Stimulated activated CD4-positive, alpha-beta T cell treated with anti-CD3 and anti-CD28 coated beads, Interleukin-1b, Interleukin-23, amount 100 ng/mL, for 4 hours (primary cell): Measurements from ENCODE around the gene GLCCI1.

ENCODE experiments used
- DNase-seq, 2 donors: peaks; one replicate each; pipeline ENCODE4 v3.0.0-alpha.2; 2020; ENCODE audit warnings: low read depth in 2 of 2

The GLCCI1 gene

DNA sequence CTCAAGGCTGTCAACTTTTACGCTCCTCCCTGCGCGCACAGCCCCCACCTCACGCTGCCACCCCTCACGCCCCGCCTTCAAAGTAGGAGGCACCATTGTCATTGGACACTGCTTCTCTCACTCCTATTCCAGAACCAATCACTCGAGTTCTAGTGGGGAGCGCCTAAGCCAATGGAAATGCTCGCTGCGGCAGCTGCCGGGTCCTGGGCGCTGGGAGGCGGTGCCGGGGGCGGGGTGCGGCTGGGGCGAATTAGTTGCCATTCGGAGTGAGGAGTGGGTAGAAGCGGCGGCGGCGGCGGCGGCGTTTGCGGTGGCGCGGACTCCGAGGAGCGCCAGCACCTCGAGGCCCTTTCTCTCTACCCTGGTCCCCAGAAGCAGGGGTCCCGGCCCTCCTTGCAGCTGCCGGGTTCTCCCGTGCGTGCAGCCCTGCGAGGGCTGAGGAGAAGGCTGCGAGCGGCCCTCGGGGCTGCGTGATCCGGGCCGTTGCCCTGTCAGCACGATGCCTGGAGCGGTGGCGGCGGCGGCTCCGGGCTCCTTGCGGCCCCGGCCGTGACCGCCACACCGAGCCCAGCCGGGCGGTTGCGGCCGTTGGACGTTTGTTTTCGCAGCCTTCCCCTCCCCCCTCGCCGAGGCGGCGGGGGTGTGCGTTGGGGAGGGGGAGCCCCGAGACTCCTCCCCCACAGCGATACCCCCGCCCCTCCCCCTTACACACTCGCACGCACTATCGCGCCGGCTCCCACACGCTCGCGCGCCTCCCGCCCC, at the start of gene GLCCI1:
Gene GLCCI1, plus strand, starts transcription at position 253 of the 762 bp plus-strand sequence. CDS start 555 bp downstream, outside the sequence.
- DNase-seq, result peak; percentile 95

DNA sequence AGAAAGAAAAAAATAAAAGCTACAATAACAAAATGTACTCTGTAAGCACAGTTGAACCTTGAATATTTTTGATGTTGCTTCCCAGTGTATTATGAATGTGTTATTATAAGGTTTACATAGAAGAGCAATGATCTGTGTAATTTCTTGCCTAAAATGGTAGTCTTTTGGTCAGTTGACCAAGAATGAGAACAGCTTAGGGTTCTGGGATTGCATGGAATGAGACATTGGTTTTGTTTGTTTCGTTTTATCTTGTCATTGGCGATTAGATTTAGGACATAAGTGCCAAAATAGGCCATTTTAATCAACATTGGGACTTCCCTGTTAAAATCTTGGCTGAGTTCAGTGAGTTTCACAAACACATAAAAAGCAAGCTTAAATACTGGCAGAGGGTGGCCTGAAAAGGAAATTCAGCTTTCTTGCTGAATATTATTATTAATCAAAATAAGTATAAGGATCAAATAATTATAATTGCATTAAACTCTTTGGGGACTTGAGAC, 49.1 kb upstream of the GLCCI1 start:
- DNase-seq, result no peak

DNA sequence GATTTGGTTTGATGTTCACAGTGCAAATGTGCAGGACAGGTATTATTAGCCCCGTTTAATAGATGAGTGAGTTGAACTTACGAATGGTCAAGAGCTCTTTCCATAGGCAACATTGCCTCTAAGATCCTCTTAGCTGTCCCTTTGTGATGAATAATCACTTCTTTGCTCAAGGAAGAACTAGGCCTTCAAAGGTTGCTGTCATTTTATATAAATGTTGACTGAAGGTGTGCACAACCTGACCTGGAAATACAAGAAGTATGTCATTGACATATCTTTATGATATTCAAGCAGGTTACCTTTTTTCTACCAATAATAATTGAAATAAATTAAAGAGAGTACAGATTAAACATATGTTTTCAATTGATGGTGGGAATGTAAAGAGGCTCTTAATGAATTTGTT, 48.5 kb upstream of the GLCCI1 start:
- DNase-seq, result no peak

DNA sequence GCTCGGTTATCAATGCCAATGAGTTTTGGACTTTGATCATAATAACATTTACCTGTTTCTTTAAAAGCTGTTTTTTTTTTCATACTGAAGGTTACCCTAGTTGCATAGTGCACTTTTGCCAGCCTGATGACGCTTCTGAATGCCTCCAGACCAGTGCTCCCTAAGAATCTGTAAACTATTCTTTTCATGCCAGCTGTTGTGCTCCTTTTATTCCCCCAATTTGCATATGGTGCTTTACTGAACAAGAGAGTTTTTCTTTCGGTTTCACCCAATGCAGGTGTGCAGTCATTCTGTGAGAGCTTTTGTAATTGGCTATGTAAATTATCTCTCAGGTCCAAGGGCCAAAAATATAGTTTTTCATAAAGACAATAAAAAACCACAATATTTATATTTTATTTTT, 48.1 kb upstream of the GLCCI1 start:
- DNase-seq, result no peak

DNA sequence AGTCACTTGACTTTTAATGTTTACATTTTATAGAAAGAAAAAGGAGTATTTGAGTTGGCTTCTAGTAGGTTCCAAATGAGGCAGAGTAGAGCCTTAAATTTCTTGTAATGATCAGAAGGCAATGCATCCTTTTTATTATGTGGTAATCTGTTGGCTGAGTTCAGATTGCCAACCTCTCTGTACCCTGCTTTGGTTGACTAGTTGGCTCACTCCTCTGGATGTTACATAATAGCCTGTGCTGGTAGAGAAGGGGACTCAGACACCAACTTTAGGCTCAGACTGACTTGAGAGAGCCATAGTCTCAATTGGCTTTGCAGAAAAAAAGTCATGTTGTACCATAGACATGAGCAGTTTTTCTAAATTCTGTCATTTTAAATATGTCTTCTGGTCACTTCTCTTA, 46.8 kb upstream of the GLCCI1 start:
- no peak for DNase-seq

DNA sequence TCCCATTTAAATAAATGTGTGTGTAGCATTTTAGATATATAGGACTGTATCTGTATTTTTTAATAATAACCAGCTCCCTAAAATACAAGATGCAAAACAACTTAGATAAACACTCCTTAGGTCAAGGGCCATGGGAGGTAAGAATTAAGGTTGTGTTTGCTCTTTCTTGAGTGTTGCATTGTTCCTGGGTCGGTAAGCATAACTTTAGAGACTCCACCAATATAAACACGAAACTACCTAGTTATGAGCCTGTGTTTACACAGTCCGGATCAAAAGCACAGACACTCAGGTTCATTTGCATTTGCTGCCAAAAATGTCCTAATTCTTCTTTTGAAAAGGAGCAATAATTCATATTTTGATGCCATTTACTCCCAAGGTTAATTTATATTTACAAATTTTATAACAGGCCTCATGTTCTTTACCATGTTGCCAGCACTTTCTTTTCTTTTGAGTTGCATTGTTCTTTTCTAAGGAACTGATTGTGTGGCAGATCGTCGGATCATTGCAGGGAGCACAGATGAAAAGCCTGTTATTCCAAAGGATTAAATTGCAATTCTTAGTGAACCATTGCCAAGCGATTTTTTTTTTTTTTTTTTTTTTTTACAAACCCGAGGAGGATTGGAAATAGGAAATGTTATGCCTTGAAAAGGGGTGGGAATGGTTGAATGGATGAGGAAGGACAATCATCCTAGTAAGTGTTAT, 45.8 kb upstream of the GLCCI1 start:
- DNase-seq, result no peak

DNA sequence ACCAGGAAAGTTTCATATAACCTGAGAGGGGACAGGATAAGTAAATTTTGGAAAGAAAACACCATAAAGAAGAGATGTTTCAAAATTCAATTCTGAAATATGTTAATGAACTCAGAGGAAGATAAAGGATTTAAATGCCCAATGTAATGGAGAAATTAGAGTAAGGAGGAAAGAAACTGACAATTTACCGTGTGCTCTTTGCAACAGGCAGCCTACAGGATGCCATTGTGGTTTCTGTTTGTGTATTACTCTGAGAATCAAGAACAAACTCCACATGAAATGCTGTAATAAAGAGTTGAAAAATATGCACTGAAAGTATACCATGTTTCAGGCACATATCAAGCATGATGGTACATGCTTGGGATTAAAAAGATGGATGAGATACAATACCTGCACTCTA, 44.8 kb upstream of the GLCCI1 start:
- no peak for DNase-seq

DNA sequence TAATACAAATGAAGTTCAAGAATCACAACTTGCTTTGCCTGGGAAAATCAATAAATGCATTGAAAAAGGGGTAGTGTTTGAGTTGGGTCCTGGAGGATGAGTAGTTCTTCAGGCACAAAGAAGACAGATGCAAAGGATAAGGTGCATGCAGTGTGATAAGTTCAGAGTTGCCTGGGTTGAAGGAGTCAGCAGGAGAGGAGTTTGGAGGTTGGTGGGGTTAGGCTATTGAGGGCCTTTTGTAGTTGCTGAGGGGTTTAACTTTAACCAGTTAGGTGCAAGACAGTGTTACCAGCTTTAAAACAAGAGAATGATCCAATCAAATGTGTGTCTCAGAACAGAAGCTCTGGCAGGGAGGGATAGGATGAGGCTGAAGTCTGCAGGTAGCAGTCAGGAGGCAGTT, 44.3 kb upstream of the GLCCI1 start:
- DNase-seq, result no peak

DNA sequence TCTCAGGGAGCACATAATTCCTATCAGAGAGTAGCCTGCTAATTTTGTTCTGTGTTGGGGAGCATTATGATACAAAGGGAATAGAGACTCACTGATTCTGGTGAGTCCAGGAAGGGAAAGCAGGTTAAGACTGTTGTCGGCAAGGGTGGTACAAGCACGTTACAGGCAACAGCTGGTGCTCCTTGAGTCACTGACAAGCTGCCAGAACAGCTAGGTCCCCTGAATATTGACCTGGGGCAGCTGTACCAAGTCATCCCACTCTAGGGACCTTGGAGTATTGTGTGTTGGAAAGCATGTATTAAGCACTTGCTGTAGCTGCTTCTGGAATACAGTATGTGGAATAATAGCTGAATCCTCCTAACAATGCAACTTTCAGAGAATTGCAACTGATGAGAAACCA, 37.0 kb upstream of the GLCCI1 start:
- DNase-seq, result no peak

DNA sequence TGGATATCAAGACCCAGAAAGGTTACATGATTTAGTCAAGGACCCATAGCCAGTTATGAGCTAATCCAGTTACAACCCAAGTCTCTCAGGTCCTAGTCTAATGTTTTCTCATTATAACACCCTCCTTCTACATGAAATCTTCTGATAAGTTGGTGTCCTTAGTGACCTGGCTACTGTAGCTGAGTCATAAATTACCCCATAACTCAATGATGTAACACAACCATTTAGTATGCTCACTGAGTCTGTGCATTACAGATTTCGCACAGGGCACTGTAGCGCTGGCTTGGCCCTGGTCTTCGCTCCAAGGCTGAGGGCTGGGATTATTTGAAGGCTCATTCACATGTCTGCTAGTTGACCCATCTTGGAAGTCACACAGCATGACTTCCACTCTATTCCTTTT, 36.0 kb upstream of the GLCCI1 start:
- DNase-seq, result no peak

DNA sequence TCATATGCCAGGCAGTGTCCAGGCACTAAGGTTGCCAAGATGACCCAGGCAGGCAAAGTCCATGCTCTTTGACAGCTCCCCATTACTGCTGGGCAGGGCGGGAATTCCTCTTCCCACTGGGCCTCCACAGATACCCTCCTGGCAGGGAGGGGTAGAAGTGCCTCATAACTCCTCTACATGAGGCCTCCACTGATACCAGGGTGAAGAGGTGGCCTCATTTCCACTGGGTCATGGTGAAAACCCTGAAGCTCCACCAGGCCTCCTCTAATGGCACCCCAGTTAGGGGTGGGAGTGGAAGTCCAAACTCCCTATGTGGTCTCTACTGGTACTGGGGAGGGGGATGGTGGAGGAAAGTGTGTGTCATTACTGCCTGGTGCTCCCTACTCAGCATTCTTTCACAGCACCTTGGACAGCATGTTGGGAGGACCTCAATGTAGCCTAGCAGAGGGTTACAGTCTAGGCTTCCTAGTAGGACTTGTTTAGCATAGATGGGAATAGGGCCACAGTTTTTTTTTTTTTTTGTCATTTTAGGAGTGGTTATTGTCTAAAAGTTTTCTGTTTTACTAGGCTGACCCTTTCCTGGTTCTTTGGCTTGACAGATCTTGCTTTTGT, 34.6 kb upstream of the GLCCI1 start:
- no peak for DNase-seq

DNA sequence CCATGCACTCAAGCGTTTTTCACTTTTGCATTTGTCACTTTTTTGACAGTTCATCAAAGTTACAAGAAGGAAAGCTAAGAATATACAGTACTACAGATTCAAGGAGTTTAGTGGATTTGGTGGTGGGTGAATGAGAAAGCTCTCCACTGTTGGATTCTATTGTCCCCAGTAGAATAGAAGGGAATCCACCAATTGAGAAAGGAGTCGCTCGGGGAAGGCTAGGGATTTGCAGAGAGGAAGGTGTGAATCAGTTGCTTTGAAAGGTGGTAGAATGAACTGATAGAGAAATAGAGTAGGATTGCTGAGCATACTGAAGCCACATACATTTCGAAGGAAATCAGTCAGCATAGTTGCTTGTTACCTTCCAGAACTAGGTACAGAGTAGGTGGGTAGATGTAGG, 33.7 kb upstream of the GLCCI1 start:
- DNase-seq, result no peak

DNA sequence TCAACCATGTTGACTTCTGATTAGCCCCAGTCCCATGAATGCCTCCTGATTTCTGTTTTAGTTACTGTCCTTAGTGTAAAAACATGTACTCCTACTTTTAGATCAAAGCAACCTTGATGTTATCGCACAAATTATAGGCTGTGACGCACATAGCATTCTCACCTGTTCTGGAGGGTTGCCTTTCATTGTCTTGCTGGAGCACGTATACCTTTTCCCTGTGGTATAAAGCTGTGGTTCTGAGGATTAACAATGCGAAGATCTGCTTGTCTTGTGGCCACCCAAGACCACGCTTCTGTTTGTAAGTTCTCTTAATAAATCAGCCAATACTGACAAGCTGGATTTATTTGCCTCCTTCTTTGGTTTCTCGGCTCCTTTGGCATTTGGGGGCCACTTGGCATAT, 30.1 kb upstream of the GLCCI1 start:
- no peak for DNase-seq

DNA sequence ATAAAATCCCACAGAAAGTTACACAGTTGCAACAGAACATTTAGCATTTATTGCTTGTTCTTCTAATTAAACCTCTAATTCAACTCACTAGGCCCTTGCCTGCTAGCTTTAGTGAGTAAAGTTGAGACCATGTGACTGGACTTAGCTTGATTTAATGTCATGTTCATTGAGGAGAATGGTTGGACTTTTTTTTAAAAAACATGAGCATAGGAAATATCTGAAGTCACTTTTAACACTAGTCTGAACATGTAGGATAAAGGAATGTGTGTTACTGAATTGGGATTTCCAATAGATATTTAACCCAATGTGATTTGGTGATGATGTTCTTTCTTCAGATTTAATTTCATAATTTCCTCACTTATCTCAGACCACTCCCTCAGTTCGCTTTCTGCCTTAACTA, 24.6 kb upstream of the GLCCI1 start:
- no peak for DNase-seq

DNA sequence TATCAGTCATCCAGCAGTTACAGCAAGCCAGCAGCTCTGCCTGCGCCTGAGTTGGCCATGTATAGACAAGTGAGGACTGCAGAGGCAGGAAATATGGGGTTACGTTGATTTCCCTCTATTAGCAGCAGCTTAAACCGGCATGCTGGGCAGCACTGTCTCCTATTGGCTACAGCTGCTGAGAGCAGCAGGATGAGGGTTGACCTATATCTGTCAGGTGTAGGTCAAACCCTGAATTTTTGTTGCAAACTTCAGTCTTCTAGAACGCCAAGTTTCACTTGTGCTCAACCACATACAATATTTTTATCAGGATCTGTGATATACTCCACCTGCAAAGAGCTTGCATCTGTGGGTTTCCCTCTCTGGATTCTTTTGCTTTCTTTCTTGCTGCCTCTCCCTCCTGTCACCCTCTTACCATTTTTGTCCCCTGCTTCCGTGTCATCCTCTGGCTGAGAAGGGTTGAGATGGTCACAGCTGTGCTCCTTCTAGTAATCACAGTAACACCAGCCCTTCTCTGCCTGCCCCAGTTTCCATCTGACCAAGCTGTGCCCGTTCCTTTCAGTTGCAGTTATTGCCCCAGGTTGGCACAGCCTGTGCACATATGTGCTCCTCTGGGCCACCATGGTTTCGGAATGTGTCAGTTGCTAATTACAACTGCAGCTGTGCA, 23.8 kb upstream of the GLCCI1 start:
- DNase-seq, result no peak

DNA sequence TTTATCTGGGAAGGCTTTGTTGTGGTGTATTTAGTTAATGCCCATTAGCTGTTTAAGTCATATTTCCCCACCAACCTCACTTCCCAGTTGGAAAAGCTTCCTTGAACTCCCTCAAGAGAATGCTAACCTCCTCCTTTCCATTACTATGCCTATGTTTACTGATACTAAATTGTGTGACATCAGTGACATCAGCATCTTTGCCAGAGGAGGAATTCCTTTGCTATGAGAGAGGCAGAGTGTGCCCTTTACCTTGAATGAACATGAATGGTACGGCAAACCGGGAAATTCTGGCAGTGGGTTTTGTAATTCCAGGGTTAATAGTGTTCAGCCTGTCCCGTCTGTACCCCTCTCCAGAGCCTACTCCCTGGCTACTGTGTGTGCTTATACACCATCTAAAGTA, 22.1 kb upstream of the GLCCI1 start:
- no peak for DNase-seq

DNA sequence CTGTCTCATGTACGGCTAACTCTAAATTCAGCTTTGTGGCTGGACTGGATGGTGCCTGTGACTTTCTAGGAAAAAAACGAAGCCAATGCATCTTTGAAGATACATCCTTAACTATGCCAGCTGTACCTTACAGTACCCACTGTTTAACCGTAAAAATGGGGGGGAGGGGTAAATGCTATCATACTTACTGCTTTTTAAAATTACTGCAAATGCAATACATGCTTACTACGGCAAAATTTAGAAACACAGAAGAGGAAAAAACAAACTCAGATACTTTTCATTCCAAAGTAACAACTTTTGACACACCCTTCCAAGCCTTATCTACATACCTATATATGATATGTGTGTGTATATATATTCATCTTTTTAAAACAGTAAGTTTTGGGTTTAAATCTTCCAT, 20.4 kb upstream of the GLCCI1 start:
- no peak for DNase-seq

DNA sequence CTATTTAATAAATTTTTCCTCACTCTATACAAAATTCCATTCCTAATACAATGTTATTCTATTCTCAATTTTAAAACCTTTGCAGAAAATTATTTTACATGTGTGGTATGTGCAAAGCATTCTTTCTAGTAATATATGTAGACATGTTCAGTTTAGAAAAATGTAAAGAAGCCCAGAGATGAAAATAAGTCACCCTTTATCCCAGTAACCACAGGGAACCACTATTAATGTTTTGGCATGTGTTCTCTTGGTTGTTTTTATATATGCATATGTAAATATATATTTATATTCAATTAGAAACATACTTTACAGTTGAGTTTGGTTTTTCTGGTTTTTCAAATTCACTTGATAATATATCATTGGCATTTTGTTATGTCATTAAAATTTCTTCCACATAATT, 14.8 kb upstream of the GLCCI1 start:
- no peak for DNase-seq

DNA sequence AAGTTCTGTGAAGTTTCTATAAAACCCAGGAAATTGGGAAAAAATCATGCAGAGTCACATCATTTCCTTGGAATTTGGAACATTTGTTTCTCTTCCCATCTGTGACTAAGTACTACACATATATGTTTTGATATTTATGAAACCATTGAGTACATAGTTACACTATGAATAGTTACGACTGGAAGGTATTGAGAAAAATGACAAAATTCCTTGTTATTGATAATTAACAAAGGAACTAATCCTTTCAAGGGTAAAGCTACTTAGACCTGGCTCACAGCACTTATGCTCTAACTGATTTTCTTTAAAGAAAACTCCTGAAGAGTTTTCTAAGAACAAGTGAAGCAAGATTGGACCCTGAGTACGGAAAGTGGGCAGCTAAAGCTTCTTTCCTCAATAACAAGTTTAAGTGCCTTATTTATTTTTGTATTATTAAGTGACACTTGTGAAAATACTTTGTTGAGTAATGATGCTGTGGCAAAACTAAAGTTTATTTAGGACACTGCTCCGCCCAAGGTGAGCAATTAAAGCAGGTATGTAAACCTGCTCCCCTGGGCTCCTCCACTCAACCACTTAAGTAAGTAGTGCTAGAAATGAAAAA, 12.0 kb upstream of the GLCCI1 start:
- DNase-seq, result no peak

DNA sequence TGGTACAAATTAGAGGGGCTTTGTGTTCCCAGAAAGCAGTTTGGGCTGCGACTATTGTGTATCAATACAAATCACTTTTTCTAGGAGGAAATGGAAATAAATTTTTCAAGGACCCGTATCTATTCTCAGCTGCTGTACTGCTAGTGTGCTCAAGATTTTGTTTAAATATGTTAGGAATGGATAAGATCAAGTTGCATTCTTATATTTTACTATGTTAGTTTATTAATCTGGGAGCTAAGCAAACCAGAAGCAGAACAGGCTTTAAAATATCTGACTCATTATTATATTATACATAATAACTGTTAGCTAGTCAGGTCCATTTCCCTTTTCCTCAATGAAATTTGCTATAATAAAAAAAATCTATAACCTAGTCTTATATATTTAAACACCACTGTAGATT, 11.1 kb upstream of the GLCCI1 start:
- no peak for DNase-seq

DNA sequence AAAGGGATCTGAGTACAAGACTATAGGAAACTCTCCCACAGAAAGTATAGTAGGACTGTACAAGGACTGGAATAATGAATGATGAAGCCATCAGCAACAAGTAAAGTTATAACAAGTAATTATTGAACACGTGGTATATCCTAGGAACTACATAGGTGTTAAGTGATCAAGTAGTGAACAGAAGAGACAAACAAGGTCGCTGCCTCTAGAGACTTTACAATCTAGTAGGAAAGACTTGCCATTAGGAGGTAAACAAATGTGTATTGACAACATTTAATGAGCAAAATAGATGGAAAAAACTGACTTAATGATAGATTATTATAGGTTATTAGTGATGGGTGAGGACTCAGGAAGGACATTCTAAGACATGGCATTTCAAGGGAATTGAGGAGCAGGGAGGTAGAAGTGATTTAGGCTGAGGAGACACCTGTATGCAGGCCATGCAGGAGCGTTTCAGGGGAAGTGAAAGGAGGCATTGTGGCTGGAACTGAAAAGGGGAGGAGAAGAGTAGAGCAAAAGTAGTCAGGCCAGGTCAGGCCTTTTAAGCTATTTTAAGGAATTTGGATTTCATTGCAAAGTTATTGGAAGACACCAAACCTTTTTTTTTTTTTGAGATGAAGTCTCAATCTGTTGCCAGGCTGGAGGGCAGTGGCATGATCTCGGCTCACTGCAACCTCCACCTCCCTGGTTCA, 8.5 kb upstream of the GLCCI1 start:
- DNase-seq, result no peak
